Immature natural killer cell (primary cell): ENCODE results near the gene SORCS2. TPM values are rescaled to one million over a fixed set of nuclear protein-coding genes. Genes with fewer than 3 reads are reported as not detected.

Source experiments
- DNase-seq, 3 donors: peaks; one replicate each; pipeline ENCODE4 v3.0.0; 2022; ENCODE audit warnings: mixed read lengths in 1 of 3
- H3K27ac Mint-ChIP-seq, 6 donors: one replicate each; pipeline ENCODE4 v1.8.0; 2020; ENCODE audit warnings: mixed read lengths in 6 of 6, mild to moderate bottlenecking in 5 of 6, inconsistent platforms in 4 of 6, moderate library complexity in 3 of 6
- H3K27me3 Mint-ChIP-seq, 3 donors: one replicate each; pipeline ENCODE4 v1.8.0; 2020 to 2021; ENCODE audit warnings: low read depth in 3 of 3, mild to moderate bottlenecking in 3 of 3, mixed read lengths in 3 of 3, moderate library complexity in 3 of 3, inconsistent platforms in 1 of 3
- H3K36me3 Mint-ChIP-seq, 3 donors: one replicate each; pipeline ENCODE4 v1.8.0; 2020; ENCODE audit warnings: mixed read lengths in 3 of 3, inconsistent platforms in 2 of 3, mild to moderate bottlenecking in 2 of 3
- H3K4me1 Mint-ChIP-seq, 2 donors: one replicate each; pipeline ENCODE4 v1.8.0; 2020; ENCODE audit warnings: inconsistent platforms in 2 of 2, mild to moderate bottlenecking in 2 of 2, mixed read lengths in 2 of 2, moderate library complexity in 1 of 2
- H3K4me3 Mint-ChIP-seq, 5 donors: one replicate each; pipeline ENCODE4 v1.8.0; 2020; ENCODE audit warnings: mild to moderate bottlenecking in 5 of 5, mixed read lengths in 5 of 5, inconsistent platforms in 3 of 5, moderate library complexity in 3 of 5
- H3K9me3 Mint-ChIP-seq, 6 donors: one replicate each; pipeline ENCODE4 v1.8.0; 2020; ENCODE audit warnings: mild to moderate bottlenecking in 6 of 6, mixed read lengths in 6 of 6, inconsistent platforms in 4 of 6, moderate library complexity in 3 of 6
- polyA plus RNA-seq, 3 donors: library from polyadenylated mRNA; unstranded; fragments of 300-500 nt; fragmentation: Illumina TruSeq; gene quantifications; one replicate each; pipeline ENCODE4 v1.2.3, GENCODE V29; 2021

The SORCS2 gene
- polyA plus RNA-seq, 3 donors from 2014 or later = 0.04 to 0.16 TPM; not detected in 1

DNA sequence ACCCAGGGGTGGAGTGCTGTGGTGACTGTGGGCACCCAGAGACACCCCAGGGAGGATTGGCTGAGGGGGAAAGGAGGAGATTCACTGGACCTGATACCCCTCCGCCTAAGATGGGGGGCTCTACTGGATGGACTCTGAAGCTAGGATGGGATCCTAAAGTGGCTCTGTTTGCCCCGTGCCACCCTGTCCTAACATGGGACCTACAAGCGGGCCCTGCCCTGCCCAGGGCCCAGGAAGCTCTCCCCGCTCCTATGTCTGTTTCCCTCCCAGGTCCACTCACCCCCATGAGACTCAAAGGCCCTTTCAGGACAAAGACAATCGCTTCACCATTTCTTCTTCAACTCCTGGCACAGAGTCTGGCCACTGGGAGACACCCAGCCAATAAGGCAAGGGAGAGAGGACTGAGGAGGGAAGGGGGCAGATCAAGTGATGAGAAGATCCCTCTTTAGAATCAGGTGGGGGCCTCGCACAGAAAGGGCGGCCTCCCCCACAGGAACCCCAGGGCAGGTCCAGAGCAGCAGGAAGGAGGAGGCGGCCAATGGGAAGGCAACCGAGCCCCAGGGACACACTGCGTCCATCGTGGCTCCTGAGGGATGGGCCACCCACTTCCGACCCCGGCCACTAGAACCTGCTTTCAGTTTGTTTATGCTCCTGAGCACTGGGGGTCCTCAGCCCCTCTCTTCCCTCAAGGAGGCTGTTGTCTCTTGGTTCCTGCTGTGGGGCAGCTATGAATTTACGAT is 592.0 kb downstream of the SORCS2 start:
- Mint-ChIP-seq H3K27me3 (peaks cover 0 to 4% (median 0%) of the 10 kb centered on the region in 3 donors), H3K4me1 (peaks cover 23 to 27% of the 10 kb centered on the region in 2 donors), H3K27ac (peak overlapping the region in 1 of 6 donors; percentile 7), H3K9me3 (no peaks in the 10 kb centered on the region), H3K4me3 (no peak overlapping the region), H3K36me3 (peaks cover 0 to 4% (median 3%) of the 10 kb centered on the region in 3 donors)
- DNase-seq = no peak

DNA sequence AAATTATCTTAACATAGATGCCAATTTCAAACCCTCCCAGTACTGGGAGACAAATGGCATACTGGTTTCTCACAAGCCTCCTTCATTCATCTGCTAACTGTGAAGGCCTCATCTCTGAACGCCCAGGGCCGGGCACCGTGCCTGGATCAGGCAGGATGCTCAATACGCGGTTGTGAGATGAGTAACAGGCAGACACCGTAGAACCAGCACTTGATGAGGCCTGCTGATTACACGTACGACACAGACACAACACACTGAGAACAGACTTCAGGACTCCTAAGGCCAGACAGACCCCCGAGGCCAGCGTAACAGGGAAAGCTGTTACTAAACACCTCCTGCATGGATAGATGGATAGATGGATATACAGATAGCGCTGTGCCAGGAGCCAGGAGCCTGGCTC is 592.7 kb downstream of the SORCS2 start:
- Mint-ChIP-seq H3K36me3 (peaks cover 0 to 4% (median 3%) of the 10 kb centered on the region in 3 donors), H3K9me3 (no peaks in the 10 kb centered on the region), H3K27ac (no peak overlapping the region), H3K4me1 (peaks cover 23 to 27% of the 10 kb centered on the region in 2 donors), H3K4me3 (no peak overlapping the region), H3K27me3 (peaks cover 0 to 2% (median 0%) of the 10 kb centered on the region in 3 donors)
- no peak for DNase-seq

GRCh38 chr4:7786040-7786439 is 593.7 kb downstream of the SORCS2 start:
- Mint-ChIP-seq H3K36me3 (peaks cover 0 to 4% (median 3%) of the 10 kb centered on the region in 3 donors), H3K4me1 (peaks cover 18 to 24% of the 10 kb centered on the region in 2 donors), H3K4me3 (no peak overlapping the region), H3K27ac (no peak overlapping the region), H3K27me3 (peaks cover 0 to 2% (median 0%) of the 10 kb centered on the region in 3 donors), H3K9me3 (no peaks in the 10 kb centered on the region)
- DNase-seq = no peak

GRCh38 chr4:7786517-7786916 is 594.2 kb downstream of the SORCS2 start:
- H3K27me3 Mint-ChIP-seq = peaks cover 0 to 2% (median 0%) of the 10 kb centered on the region in 3 donors
- H3K27ac Mint-ChIP-seq = no peak overlapping the region

GRCh38 chr4:7787067-7787466 is 594.7 kb downstream of the SORCS2 start:
- DNase-seq = no peak
- Mint-ChIP-seq H3K36me3 (peaks cover 0 to 4% (median 3%) of the 10 kb centered on the region in 3 donors), H3K27ac (no peak overlapping the region), H3K4me1 (peaks cover 8 to 13% of the 10 kb centered on the region in 2 donors), H3K9me3 (no peaks in the 10 kb centered on the region), H3K4me3 (no peak overlapping the region), H3K27me3 (peaks cover 0 to 5% (median 0%) of the 10 kb centered on the region in 3 donors)

More at GRCh38 chr4:7786517-7786916, 594.2 kb downstream of the SORCS2 start:
- no peaks in the 10 kb centered on the region for H3K9me3 Mint-ChIP-seq
- DNase-seq = no peak
- H3K4me1 Mint-ChIP-seq = peaks cover 13 to 19% of the 10 kb centered on the region in 2 donors
- peaks cover 0 to 4% (median 3%) of the 10 kb centered on the region in 3 donors for H3K36me3 Mint-ChIP-seq
- H3K4me3 Mint-ChIP-seq = no peak overlapping the region

DNA sequence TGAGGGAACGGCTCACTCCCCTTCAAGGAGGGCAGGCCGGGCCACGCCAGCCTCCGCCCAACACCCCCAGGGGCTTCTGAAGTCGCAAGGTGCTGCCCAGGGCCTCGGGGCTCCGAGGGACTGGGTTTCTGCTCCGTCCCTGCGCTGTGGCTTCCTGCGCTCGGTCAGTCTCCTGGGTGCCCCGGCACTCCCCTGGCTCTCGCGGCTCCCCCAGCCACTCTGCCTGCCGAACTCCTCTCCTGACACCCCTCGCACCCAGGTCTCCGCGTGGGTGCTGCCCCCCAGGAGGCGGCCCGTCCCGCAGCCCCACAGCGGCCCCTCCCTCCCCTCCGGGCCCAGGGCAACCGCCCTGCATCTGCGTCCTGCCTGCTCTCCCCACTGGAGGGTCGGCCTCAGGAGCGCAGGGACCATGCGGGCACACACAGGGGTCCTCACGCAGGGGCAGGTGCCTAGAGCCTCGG is 595.4 kb downstream of the SORCS2 start:
- no peak for DNase-seq
- Mint-ChIP-seq H3K27me3 (peaks cover 0 to 5% (median 0%) of the 10 kb centered on the region in 3 donors), H3K27ac (no peak overlapping the region), H3K4me1 (peaks cover 1 to 7% of the 10 kb centered on the region in 2 donors), H3K4me3 (no peak overlapping the region), H3K9me3 (no peaks in the 10 kb centered on the region), H3K36me3 (peaks cover 0 to 4% (median 3%) of the 10 kb centered on the region in 3 donors)

GRCh38 chr4:7788193-7788592 is 595.9 kb downstream of the SORCS2 start:
- no peak for DNase-seq
- Mint-ChIP-seq H3K36me3 (peaks cover 0 to 4% (median 3%) of the 10 kb centered on the region in 3 donors), H3K27me3 (peaks cover 0 to 4% (median 0%) of the 10 kb centered on the region in 3 donors), H3K4me1 (peaks cover 0 to 6% of the 10 kb centered on the region in 2 donors), H3K27ac (no peak overlapping the region), H3K4me3 (no peak overlapping the region), H3K9me3 (no peaks in the 10 kb centered on the region)

DNA sequence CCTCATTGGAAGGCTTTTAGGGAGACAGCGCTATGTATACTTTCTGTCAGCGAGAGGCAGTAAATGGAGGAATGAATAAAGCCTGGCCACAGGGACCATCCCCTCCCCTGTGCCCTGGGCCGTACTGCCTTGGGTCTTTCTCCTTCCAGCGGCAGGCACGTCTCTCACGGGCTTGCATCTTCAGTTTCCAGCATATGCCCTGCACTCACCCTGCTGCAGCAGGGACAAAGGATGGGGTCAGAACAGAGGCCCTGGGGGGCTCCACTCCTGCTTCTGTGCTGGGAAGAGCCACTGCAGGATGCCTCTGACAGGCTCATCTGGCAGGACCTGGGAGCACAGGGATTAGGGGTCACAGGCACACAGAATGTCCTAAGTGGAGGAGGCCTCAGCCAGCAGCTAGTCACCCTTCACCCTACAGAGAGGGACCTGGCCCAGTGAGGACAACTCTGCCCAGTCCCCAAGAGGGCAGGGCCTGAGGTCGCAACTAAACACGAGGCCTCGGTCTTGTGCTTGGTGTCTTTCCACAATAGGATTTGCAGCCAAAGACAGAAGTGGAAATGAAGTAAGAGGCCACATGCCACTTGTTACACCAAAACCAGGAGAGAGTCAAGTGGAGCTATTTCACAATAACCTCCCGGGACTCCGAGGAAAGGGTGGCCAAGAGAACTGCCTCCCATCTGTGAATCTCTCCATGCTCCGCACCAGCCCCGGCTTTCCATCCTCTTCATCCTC is 596.5 kb downstream of the SORCS2 start:
- no peaks in the 10 kb centered on the region for H3K4me1 Mint-ChIP-seq
- no peaks in the 10 kb centered on the region for H3K9me3 Mint-ChIP-seq
- H3K27me3 Mint-ChIP-seq = peaks cover 0 to 2% (median 0%) of the 10 kb centered on the region in 3 donors
- no peak overlapping the region for H3K4me3 Mint-ChIP-seq
- no peak for DNase-seq
- no peak overlapping the region for H3K27ac Mint-ChIP-seq
- no peaks in the 10 kb centered on the region for H3K36me3 Mint-ChIP-seq

GRCh38 chr4:7790023-7790422 is 597.7 kb downstream of the SORCS2 start:
- Mint-ChIP-seq H3K27ac (no peak overlapping the region), H3K9me3 (no peaks in the 10 kb centered on the region), H3K4me3 (no peak overlapping the region), H3K4me1 (no peaks in the 10 kb centered on the region), H3K27me3 (peaks cover 0 to 2% (median 0%) of the 10 kb centered on the region in 3 donors), H3K36me3 (no peaks in the 10 kb centered on the region)
- DNase-seq = no peak

GRCh38 chr4:7790999-7791398 is 598.7 kb downstream of the SORCS2 start:
- Mint-ChIP-seq H3K9me3 (no peaks in the 10 kb centered on the region), H3K27ac (no peak overlapping the region), H3K4me3 (no peak overlapping the region), H3K27me3 (peaks cover 0 to 2% (median 0%) of the 10 kb centered on the region in 3 donors), H3K36me3 (no peaks in the 10 kb centered on the region), H3K4me1 (no peaks in the 10 kb centered on the region)
- DNase-seq = no peak

Other genes starting within 250 kb of the SORCS2 start
- gene TADA2B, start 149.2 kb upstream of the SORCS2 start, polyA plus RNA-seq = 1 to 10 TPM; 2.1 to 3.9 (median 3.0) TPM
- gene GRPEL1, start 124.5 kb upstream of the SORCS2 start, polyA plus RNA-seq = 10 to 100 TPM; 40.4 to 58.9 (median 41.8) TPM
- gene PSAPL1, start 242.4 kb downstream of the SORCS2 start, polyA plus RNA-seq = not detected